ENCODE measurements around the gene CEP57L1.

Gene CEP57L1

GRCh38 chr6:109153752-109154151 is 58.4 kb downstream of the CEP57L1 start:
- H3F3A ChIP-seq (ENCODE audit: insufficient read depth, low read length): no peaks in the 10 kb centered on the region
- no peaks in the 10 kb centered on the region for H4K20me1 ChIP-seq (ENCODE audit: insufficient read depth, low read length)
- no peak overlapping the region for H3K4me2 ChIP-seq (ENCODE audit: low read depth, low read length)
- H3K9me2 ChIP-seq (replicated peaks; ENCODE audit: insufficient read depth, low read length): no peaks in the 10 kb centered on the region
- TF ChIP-seq CTCF (IDR thresholded peaks at IDR 0.05; ENCODE audit: low read length) (no peak), EZH2 (optimal IDR thresholded peaks at IDR 0.05; ENCODE audit: low read depth, low read length) (no peak), EZH2phosphoT487 (IDR thresholded peaks at IDR 0.05; ENCODE audit: low read length) (no peak)
- H3K36me3 ChIP-seq (replicated peaks; ENCODE audit: insufficient read depth, low read length): no peaks in the 10 kb centered on the region; the same call in 1 of the 2 replicates
- H3K27ac ChIP-seq (ENCODE audit: low read length): no peak overlapping the region
- H3K9ac ChIP-seq (ENCODE audit: low read length): no peak overlapping the region
- no peak overlapping the region for H2AFZ ChIP-seq (ENCODE audit: low read length)
- DNase-seq: no peak
- no peaks in the 10 kb centered on the region for H3K79me2 ChIP-seq (ENCODE audit: low read length)
- H3K4me1 ChIP-seq (ENCODE audit: low read length): no peaks in the 10 kb centered on the region
- H3K9me3 ChIP-seq (replicated peaks; ENCODE audit: insufficient read depth, low read length): no peaks in the 10 kb centered on the region
- H3K27me3 ChIP-seq (replicated peaks; ENCODE audit: insufficient read depth, low read length): no peaks in the 10 kb centered on the region
- H3K4me3 ChIP-seq (ENCODE audit: low read length): no peak overlapping the region

- no peaks in the 10 kb centered on the region for H3K36me3 ChIP-seq (replicated peaks; ENCODE audit: insufficient read depth, low read length)
Measured at GRCh38 chr6:109164331-109164730, 69.0 kb downstream of the CEP57L1 start.

GRCh38 chr6:109165392-109165974 is 70.2 kb downstream of the CEP57L1 start:
- Histone ChIP-seq H3K9me2 (replicated peaks; ENCODE audit: insufficient read depth, low read length) (no peaks in the 10 kb centered on the region), H3K79me2 (ENCODE audit: low read length) (no peaks in the 10 kb centered on the region), H4K20me1 (ENCODE audit: insufficient read depth, low read length) (no peaks in the 10 kb centered on the region), H3K27me3 (replicated peaks; ENCODE audit: insufficient read depth, low read length) (no peaks in the 10 kb centered on the region), H3K27ac (ENCODE audit: low read length) (no peak overlapping the region), H3K9me3 (replicated peaks; ENCODE audit: insufficient read depth, low read length) (no peaks in the 10 kb centered on the region), H2AFZ (ENCODE audit: low read length) (no peak overlapping the region), H3F3A (ENCODE audit: insufficient read depth, low read length) (no peaks in the 10 kb centered on the region), H3K4me3 (ENCODE audit: low read length) (no peak overlapping the region), H3K36me3 (replicated peaks; ENCODE audit: insufficient read depth, low read length) (no peaks in the 10 kb centered on the region), H3K9ac (ENCODE audit: low read length) (no peak overlapping the region), H3K4me2 (ENCODE audit: low read depth, low read length) (no peak overlapping the region), H3K4me1 (ENCODE audit: low read length) (no peaks in the 10 kb centered on the region)
- DNase-seq: no peak
- TF ChIP-seq EZH2phosphoT487 (IDR thresholded peaks at IDR 0.05; ENCODE audit: low read length) (no peak), EZH2 (optimal IDR thresholded peaks at IDR 0.05; ENCODE audit: low read depth, low read length) (no peak), CTCF (IDR thresholded peaks at IDR 0.05; ENCODE audit: low read length) (no peak)

More at GRCh38 chr6:109164331-109164730, 69.0 kb downstream of the CEP57L1 start:
- Histone ChIP-seq H3K9me3 (replicated peaks; ENCODE audit: insufficient read depth, low read length) (no peaks in the 10 kb centered on the region), H3K4me1 (ENCODE audit: low read length) (no peaks in the 10 kb centered on the region), H4K20me1 (ENCODE audit: insufficient read depth, low read length) (no peaks in the 10 kb centered on the region), H3K9me2 (replicated peaks; ENCODE audit: insufficient read depth, low read length) (no peaks in the 10 kb centered on the region), H3K27ac (ENCODE audit: low read length) (no peak overlapping the region), H2AFZ (ENCODE audit: low read length) (no peak overlapping the region), H3K4me2 (ENCODE audit: low read depth, low read length) (no peak overlapping the region), H3F3A (ENCODE audit: insufficient read depth, low read length) (no peaks in the 10 kb centered on the region), H3K9ac (ENCODE audit: low read length) (no peak overlapping the region), H3K79me2 (ENCODE audit: low read length) (no peaks in the 10 kb centered on the region), H3K4me3 (ENCODE audit: low read length) (no peak overlapping the region), H3K27me3 (replicated peaks; ENCODE audit: insufficient read depth, low read length) (no peaks in the 10 kb centered on the region)
- no peak for DNase-seq
- no peak for TF ChIP-seq EZH2 (optimal IDR thresholded peaks at IDR 0.05; ENCODE audit: low read depth, low read length)
- no peak for TF ChIP-seq CTCF (IDR thresholded peaks at IDR 0.05; ENCODE audit: low read length)
- TF ChIP-seq EZH2phosphoT487 (IDR thresholded peaks at IDR 0.05; ENCODE audit: low read length): no peak
